Measurements from ENCODE around the gene COLGALT1.

- TF ChIP-seq TARDBP (IDR thresholded peaks at IDR 0.05; ENCODE audit: borderline replicate concordance) (no peak), YY1 (IDR thresholded peaks at IDR 0.05; ENCODE audit: low read depth, low read length) (no peak), SREBF2 (IDR thresholded peaks at IDR 0.05; ENCODE audit: low read length) (no peak), TAF1 (IDR thresholded peaks at IDR 0.05; ENCODE audit: borderline replicate concordance, low read depth, low read length) (no peak), FOXK2 (IDR thresholded peaks at IDR 0.05) (no peak), MXI1 (IDR thresholded peaks at IDR 0.05; ENCODE audit: low read depth, low read length) (no peak), PAX8 (IDR thresholded peaks at IDR 0.05) (no peak)
- TF ChIP-seq, protein P1, sequence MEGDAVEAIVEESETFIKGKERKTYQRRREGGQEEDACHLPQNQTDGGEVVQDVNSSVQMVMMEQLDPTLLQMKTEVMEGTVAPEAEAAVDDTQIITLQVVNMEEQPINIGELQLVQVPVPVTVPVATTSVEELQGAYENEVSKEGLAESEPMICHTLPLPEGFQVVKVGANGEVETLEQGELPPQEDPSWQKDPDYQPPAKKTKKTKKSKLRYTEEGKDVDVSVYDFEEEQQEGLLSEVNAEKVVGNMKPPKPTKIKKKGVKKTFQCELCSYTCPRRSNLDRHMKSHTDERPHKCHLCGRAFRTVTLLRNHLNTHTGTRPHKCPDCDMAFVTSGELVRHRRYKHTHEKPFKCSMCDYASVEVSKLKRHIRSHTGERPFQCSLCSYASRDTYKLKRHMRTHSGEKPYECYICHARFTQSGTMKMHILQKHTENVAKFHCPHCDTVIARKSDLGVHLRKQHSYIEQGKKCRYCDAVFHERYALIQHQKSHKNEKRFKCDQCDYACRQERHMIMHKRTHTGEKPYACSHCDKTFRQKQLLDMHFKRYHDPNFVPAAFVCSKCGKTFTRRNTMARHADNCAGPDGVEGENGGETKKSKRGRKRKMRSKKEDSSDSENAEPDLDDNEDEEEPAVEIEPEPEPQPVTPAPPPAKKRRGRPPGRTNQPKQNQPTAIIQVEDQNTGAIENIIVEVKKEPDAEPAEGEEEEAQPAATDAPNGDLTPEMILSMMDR (IDR thresholded peaks at IDR 0.05 in 2 of 3, conservative IDR thresholded peaks at IDR 0.05 in 1 of 3; ENCODE audit: control insufficient read depth in 2 of 3, extremely low read depth in 1 of 3, insufficient read depth in 1 of 3, low read depth in 3 of 3, low read length in 3 of 3), result no peak
These were observed 62.9 kb downstream of the COLGALT1 start for GRCh38 chr19:17618281-17618903.

All from GM12878 (cell line).